Calu3 (cell line): ENCODE results near the gene OCA2. TPM values are rescaled to one million over a fixed set of nuclear protein-coding genes. Genes with fewer than 3 reads are reported as not detected.

Experiments
- BruUV-seq: library from RNA; stranded (reverse); fragments of 400-500 nt; replicated peaks from 2 replicates; lab custom pipeline; 2021; lab: Mats Ljungman, UMichigan
- CTCF ChIA-PET: fragments of 300-600 bp; sonication (Branson Sonifier 250); formaldehyde crosslinking; loops from one replicate; lab custom pipeline; 2022; ENCODE audit warnings: antibody characterized with exemption; lab: Charles Lee
- DNase-seq: peaks from one replicate; pipeline ENCODE4 v3.0.0; 2022
- H3K27ac Mint-ChIP-seq: one replicate; pipeline ENCODE4 v1.8.0; 2022; ENCODE audit warnings: mixed read lengths; ENCODE audit not compliant: unreplicated experiment
- H3K27me3 Mint-ChIP-seq: one replicate; pipeline ENCODE4 v1.8.0; 2022; ENCODE audit warnings: mixed read lengths; ENCODE audit not compliant: unreplicated experiment
- H3K36me3 Mint-ChIP-seq: one replicate; pipeline ENCODE4 v1.8.0; 2022; ENCODE audit warnings: mild to moderate bottlenecking, moderate library complexity, mixed read lengths; ENCODE audit not compliant: insufficient read depth, unreplicated experiment
- H3K4me1 Mint-ChIP-seq: one replicate; pipeline ENCODE4 v1.8.0; 2022; ENCODE audit warnings: mild to moderate bottlenecking, low read depth, mixed read lengths; ENCODE audit not compliant: unreplicated experiment
- H3K4me3 Mint-ChIP-seq: one replicate; pipeline ENCODE4 v1.8.0; 2022; ENCODE audit warnings: mild to moderate bottlenecking, low read depth, moderate library complexity, mixed read lengths; ENCODE audit not compliant: unreplicated experiment
- H3K9me3 Mint-ChIP-seq: one replicate; pipeline ENCODE4 v1.8.0; 2022; ENCODE audit warnings: low read depth, mixed read lengths; ENCODE audit not compliant: unreplicated experiment
- intact Hi-C: fragments of 100-400 bp; cut with micrococcal nuclease; formaldehyde crosslinking; loops from one replicate; pipeline ENCODE4 v1.10.0; 2022; ENCODE audit not compliant: unreplicated experiment
- total RNA-seq: library from RNA; stranded (reverse); gene quantifications from 2 replicates; pipeline ENCODE4 v1.2.3, GENCODE V29; 2022
- TF ChIP-seq, protein P1 (sequence below): fragments of 200-600 bp; IDR thresholded peaks from one replicate; pipeline ENCODE4 v1.8.0; 2022; ENCODE audit warnings: antibody characterized with exemption; ENCODE audit not compliant: unreplicated experiment

Gene OCA2
- total RNA-seq, 1 experiment from 2014 or later = not detected

DNA sequence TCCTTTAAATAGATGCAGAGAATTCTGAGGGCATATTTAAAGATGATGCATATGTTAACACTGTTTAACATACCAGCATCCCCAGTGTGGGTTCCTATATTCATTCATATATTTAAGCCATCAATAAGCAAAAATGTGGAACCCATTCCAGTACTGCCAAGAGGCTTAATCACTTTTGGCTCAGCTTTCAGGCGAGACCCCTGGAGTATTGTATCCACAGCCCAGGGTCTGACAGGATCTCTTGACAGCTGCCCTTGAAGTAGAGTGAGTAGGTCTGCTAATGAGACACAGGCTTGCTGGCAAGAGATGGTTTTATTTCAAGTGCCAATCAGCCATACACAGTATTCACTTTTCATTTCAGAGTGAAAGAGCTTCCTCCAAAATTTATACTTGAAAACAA is 367.3 kb downstream of the OCA2 start:
- CTCF ChIA-PET = no interaction called here
- Mint-ChIP-seq H3K4me3 (no peak overlapping the region), H3K27ac (no peak overlapping the region), H3K9me3 (peaks cover 5% of the 10 kb centered on the region), H3K36me3 (no peaks in the 10 kb centered on the region), H3K27me3 (no peaks in the 10 kb centered on the region), H3K4me1 (no peaks in the 10 kb centered on the region)
- intact Hi-C loops = no loop called here
- no peak for DNase-seq
- no TSS peak for BruUV-seq
- TF ChIP-seq, protein P1, sequence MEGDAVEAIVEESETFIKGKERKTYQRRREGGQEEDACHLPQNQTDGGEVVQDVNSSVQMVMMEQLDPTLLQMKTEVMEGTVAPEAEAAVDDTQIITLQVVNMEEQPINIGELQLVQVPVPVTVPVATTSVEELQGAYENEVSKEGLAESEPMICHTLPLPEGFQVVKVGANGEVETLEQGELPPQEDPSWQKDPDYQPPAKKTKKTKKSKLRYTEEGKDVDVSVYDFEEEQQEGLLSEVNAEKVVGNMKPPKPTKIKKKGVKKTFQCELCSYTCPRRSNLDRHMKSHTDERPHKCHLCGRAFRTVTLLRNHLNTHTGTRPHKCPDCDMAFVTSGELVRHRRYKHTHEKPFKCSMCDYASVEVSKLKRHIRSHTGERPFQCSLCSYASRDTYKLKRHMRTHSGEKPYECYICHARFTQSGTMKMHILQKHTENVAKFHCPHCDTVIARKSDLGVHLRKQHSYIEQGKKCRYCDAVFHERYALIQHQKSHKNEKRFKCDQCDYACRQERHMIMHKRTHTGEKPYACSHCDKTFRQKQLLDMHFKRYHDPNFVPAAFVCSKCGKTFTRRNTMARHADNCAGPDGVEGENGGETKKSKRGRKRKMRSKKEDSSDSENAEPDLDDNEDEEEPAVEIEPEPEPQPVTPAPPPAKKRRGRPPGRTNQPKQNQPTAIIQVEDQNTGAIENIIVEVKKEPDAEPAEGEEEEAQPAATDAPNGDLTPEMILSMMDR = no peak

DNA sequence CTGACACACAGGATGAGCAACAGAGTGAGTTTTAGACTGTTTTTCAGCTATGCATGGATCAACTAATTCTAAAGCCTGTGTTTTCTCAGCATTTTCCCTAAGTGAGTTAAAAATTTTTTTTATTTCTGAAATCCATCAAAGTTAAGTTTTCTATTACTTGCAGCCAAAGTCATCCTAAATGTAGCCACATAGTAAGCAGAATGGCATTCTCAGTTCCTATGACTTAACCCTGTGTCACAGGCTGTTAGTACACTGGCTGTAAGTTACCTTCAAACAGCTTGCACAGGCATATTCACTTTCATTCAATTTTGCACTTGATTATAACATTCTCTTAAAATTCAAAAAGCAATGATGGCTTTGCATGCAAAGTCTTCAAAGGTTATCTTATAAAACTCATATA is 368.2 kb downstream of the OCA2 start:
- no peak overlapping the region for H3K27ac Mint-ChIP-seq

DNA sequence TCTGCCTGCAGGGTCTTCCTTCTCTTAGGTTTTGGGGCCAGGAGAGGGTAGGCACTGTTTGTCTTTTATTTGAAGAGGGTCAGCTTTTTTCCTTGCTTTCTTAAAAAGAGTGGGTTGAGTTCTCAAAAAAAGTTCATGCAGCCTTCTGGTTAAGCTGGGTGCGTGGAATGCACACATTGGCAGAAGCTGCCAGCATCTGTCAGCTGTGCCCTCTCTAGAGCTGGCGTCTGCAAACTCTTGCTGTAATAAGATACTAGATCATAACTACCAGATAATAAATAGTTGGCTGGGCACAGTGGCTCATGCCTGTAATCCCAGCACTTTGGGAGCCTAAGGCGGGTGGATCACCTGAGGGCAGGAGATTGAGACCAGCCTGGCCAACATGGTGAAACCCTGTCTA is 373.4 kb downstream of the OCA2 start:
- BruUV-seq = no TSS peak
- no peak overlapping the region for H3K27ac Mint-ChIP-seq
- no peaks in the 10 kb centered on the region for H3K27me3 Mint-ChIP-seq
- no peak overlapping the region for H3K4me3 Mint-ChIP-seq
- no peak for DNase-seq
- H3K36me3 Mint-ChIP-seq = no peaks in the 10 kb centered on the region
- TF ChIP-seq, protein P1 = no peak
- no peaks in the 10 kb centered on the region for H3K9me3 Mint-ChIP-seq
- intact Hi-C loops = no loop called here
- CTCF ChIA-PET = no interaction called here
- no peaks in the 10 kb centered on the region for H3K4me1 Mint-ChIP-seq

More for the DNA sequence above, 368.2 kb downstream of the OCA2 start:
- H3K9me3 Mint-ChIP-seq = peaks cover 5% of the 10 kb centered on the region
- H3K27me3 Mint-ChIP-seq = no peaks in the 10 kb centered on the region
- CTCF ChIA-PET = no interaction called here
- no TSS peak for BruUV-seq
- TF ChIP-seq, protein P1 = no peak
- no peak for DNase-seq
- no peaks in the 10 kb centered on the region for H3K36me3 Mint-ChIP-seq
- no peak overlapping the region for H3K4me3 Mint-ChIP-seq
- intact Hi-C loops = no loop called here
- H3K4me1 Mint-ChIP-seq = no peaks in the 10 kb centered on the region

DNA sequence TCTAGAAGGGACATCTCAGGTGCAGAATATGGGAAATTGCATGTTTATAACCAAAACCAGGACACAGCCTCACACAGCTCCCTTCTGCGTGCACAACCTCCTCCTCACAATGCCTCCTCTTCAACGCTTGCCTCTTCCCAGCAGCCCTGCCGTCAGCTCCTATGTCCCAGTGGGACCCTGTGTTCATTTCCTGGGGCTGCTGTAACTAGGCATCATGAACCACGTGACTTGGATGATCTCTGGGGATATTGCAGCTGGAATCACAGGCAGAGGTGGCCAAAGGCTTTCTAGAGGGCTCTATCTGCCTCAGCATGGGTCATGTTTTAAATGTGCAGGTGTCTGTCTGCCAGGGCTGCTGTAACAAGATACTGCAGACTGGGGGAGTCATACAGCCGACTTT is 375.3 kb downstream of the OCA2 start:
- no TSS peak for BruUV-seq
- H3K36me3 Mint-ChIP-seq = no peaks in the 10 kb centered on the region
- intact Hi-C loops = no loop called here
- CTCF ChIA-PET = no interaction called here
- TF ChIP-seq, protein P1 = no peak
- no peak overlapping the region for H3K27ac Mint-ChIP-seq
- no peak for DNase-seq
- no peaks in the 10 kb centered on the region for H3K27me3 Mint-ChIP-seq
- no peaks in the 10 kb centered on the region for H3K4me1 Mint-ChIP-seq
- no peak overlapping the region for H3K4me3 Mint-ChIP-seq
- H3K9me3 Mint-ChIP-seq = peaks cover 3% of the 10 kb centered on the region

DNA sequence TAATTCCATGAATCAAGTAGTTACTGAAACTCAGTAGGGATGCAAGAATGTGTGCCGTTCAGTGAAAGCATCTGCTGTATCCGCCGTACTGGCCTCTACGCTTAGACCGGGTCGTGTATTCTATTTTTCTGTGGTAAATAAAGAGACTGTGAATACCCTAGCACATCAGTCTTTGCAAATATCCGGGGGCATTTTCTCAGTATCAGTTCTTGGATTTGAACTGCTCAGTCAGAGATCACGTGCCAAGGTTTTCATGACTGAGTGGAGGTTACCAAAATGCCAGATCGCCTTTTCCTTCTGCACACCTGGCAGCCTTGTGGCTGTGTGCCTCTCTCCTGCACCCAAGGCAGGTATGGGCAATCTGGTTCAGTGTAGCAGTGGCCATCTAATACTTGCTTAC is 377.0 kb downstream of the OCA2 start:
- H3K27me3 Mint-ChIP-seq = no peaks in the 10 kb centered on the region
- CTCF ChIA-PET = no interaction called here
- TF ChIP-seq, protein P1 = no peak
- intact Hi-C loops = no loop called here
- no peaks in the 10 kb centered on the region for H3K36me3 Mint-ChIP-seq
- no peak overlapping the region for H3K4me3 Mint-ChIP-seq
- H3K27ac Mint-ChIP-seq = no peak overlapping the region
- DNase-seq = no peak
- H3K4me1 Mint-ChIP-seq = no peaks in the 10 kb centered on the region
- BruUV-seq = no TSS peak
- peaks cover 3% of the 10 kb centered on the region for H3K9me3 Mint-ChIP-seq
